GM23338 (cell line): ENCODE measurements around the gene ANKS1B. TPM values are rescaled to one million over a fixed set of nuclear protein-coding genes. Genes with fewer than 3 reads are reported as not detected.
"Not testable (repeated sequence)": the region's sequence is repeated elsewhere in the genome, so short reads cannot be mapped to it uniquely, and the experiment has no call there.

ENCODE experiments used
- ATAC-seq: fragments of 200-7000 bp; cut with Tn5 transposase; 3 replicates; pipeline ENCODE4 v1.9.1; 2020
- DNase-seq: peaks from one replicate; pipeline ENCODE4 v3.0.0-alpha.2; 2015; ENCODE audit warnings: low spot score
- H2AFZ ChIP-seq: fragments of 200-600 bp; sonication (generic); 2 replicates; pipeline ENCODE4 v1.8.0; 2016; ENCODE audit warnings: antibody characterized with exemption, mild to moderate bottlenecking, moderate library complexity
- H3F3A ChIP-seq: fragments of 200-600 bp; sonication (generic); replicated peaks from 2 replicates; pipeline ENCODE4 v1.8.0; 2017; ENCODE audit warnings: antibody characterized with exemption, mixed run types, low read depth
- H3K27ac ChIP-seq: fragments of 200-600 bp; sonication (generic); 2 replicates; pipeline ENCODE4 v1.6.1; 2016; ENCODE audit warnings: low read depth
- H3K27me3 ChIP-seq: fragments of 200-600 bp; sonication (generic); 2 replicates; pipeline ENCODE4 v1.8.0; 2016; ENCODE audit warnings: mild to moderate bottlenecking, mixed run types, moderate library complexity; ENCODE audit not compliant: insufficient read depth
- H3K36me3 ChIP-seq: fragments of 200-600 bp; sonication (generic); 2 replicates; pipeline ENCODE4 v1.8.0; 2016; ENCODE audit warnings: mild to moderate bottlenecking; ENCODE audit not compliant: insufficient read depth
- H3K4me1 ChIP-seq: fragments of 200-600 bp; sonication (generic); 2 replicates; pipeline ENCODE4 v1.8.0; 2016; ENCODE audit warnings: mild to moderate bottlenecking, moderate library complexity; ENCODE audit not compliant: insufficient read depth
- H3K4me2 ChIP-seq: fragments of 200-600 bp; sonication (generic); 2 replicates; pipeline ENCODE4 v1.7.1; 2017; ENCODE audit warnings: mixed run types
- H3K4me3 ChIP-seq: fragments of 200-600 bp; sonication (generic); 2 replicates; pipeline ENCODE4 v1.6.1; 2016; ENCODE audit warnings: mixed run types
- H3K79me2 ChIP-seq: fragments of 200-600 bp; sonication (generic); replicated peaks from 2 replicates; pipeline ENCODE4 v1.8.0; 2017; ENCODE audit warnings: mild to moderate bottlenecking; ENCODE audit not compliant: insufficient read depth
- H3K9me2 ChIP-seq: fragments of 200-600 bp; sonication (generic); 2 replicates; pipeline ENCODE4 v1.8.0; 2017; ENCODE audit not compliant: insufficient read depth
- H4K20me1 ChIP-seq: fragments of 200-600 bp; sonication (generic); replicated peaks from 2 replicates; pipeline ENCODE4 v1.8.0; 2017; ENCODE audit warnings: mild to moderate bottlenecking; ENCODE audit not compliant: insufficient read depth
- H3K27ac Mint-ChIP-seq: 2 replicates; pipeline ENCODE4 v1.8.0; 2020; ENCODE audit warnings: inconsistent platforms, mild to moderate bottlenecking, moderate library complexity, mixed read lengths
- H3K27me3 Mint-ChIP-seq: 3 replicates; pipeline ENCODE4 v1.8.0; 2022; ENCODE audit warnings: low read depth, mild to moderate bottlenecking, moderate library complexity, mixed read lengths, inconsistent platforms; ENCODE audit not compliant: insufficient read depth, poor library complexity
- H3K36me3 Mint-ChIP-seq: 3 replicates; pipeline ENCODE4 v1.8.0; 2021; ENCODE audit warnings: low read depth, mild to moderate bottlenecking, inconsistent platforms, moderate library complexity, mixed read lengths
- H3K4me1 Mint-ChIP-seq: 3 replicates; pipeline ENCODE4 v1.8.0; 2020; ENCODE audit warnings: mild to moderate bottlenecking, inconsistent platforms, mixed read lengths
- H3K4me3 Mint-ChIP-seq: 3 replicates; pipeline ENCODE4 v1.8.0; 2021; ENCODE audit warnings: moderate library complexity, mild to moderate bottlenecking, inconsistent platforms, mixed read lengths
- H3K9me3 Mint-ChIP-seq: 3 replicates; pipeline ENCODE4 v1.8.0; 2020; ENCODE audit warnings: moderate library complexity, mild to moderate bottlenecking, inconsistent platforms, mixed read lengths
- EZH2phosphoT487 ChIP-seq: fragments of 200-600 bp; sonication (generic); IDR thresholded peaks from one replicate; pipeline ENCODE4 v1.8.1; 2018; ENCODE audit warnings: antibody characterized with exemption; ENCODE audit not compliant: unreplicated experiment
- NANOG ChIP-seq: IDR thresholded peaks from 2 replicates; pipeline ENCODE4 v1.6.1; 2016; ENCODE audit warnings: antibody characterized with exemption, borderline replicate concordance
- POLR2AphosphoS5 ChIP-seq: IDR thresholded peaks from 2 replicates; pipeline ENCODE4 v1.6.1; 2016; ENCODE audit warnings: antibody characterized with exemption, low read depth
- ZNF114 ChIP-seq: fragments of 250-450 bp; sonication (Bioruptor Pico); IDR thresholded peaks from 2 replicates; pipeline ENCODE4 v1.5.0; 2020; ENCODE audit warnings: mild to moderate bottlenecking, moderate library complexity
- polyA plus RNA-seq: library from polyadenylated mRNA; unstranded; fragments of >200 nt; fragmentation: Nextera tagmentation; extraction: Ambion mirVana; gene quantifications from 2 replicates; pipeline ENCODE4 v1.2.1, GENCODE V29; 2016
- total RNA-seq: library from RNA; depleted of rRNA; stranded (reverse); fragments of >200 nt; shearing (Covaris generic); gene quantifications from 2 replicates; pipeline ENCODE4 v1.2.3, GENCODE V29; 2014
- TF ChIP-seq, protein P1 (sequence below): fragments of 250-450 bp; sonication (Bioruptor Pico); IDR thresholded peaks from 2 replicates; pipeline ENCODE4 v1.5.0; 2020; ENCODE audit warnings: mild to moderate bottlenecking, moderate library complexity
- TF ChIP-seq, protein P2 (sequence below): IDR thresholded peaks from 2 replicates; pipeline ENCODE4 v1.6.1; 2016; ENCODE audit warnings: antibody characterized with exemption

ANKS1B gene
- total and polyA plus RNA-seq, 2 experiments from 2014 or later = 4.3 to 5.8 TPM

DNA sequence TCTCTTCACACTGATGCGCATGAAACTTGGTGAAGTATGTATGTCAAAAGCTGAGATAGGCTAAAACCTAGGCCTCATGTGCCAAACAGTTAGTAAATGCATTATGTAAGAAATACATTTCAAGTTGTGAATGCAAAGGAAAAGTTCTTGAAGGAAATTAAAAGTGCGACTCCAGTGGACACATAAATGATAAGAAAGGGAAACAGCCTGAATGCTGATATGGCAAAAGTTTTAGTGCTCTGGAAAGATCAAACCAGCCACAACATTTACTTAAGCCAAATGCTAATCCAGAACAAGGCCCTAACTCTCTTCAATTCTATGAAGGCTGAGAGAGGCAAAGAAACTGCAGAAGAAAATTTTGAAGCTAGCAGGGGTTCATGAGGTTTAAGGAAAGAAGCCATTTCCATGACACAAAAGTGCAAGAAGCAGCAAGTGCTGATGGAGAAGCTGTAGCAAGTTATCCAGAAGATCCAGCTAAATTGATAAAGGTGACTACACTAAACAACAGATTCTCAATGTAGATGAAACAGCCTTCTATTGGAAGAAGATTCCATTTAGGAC is 262.9 kb downstream of the ANKS1B start:
- H3K4me1 Mint-ChIP-seq = peaks cover 9% of the 10 kb centered on the region
- no peak for TF ChIP-seq ZNF114
- TF ChIP-seq, protein P1, sequence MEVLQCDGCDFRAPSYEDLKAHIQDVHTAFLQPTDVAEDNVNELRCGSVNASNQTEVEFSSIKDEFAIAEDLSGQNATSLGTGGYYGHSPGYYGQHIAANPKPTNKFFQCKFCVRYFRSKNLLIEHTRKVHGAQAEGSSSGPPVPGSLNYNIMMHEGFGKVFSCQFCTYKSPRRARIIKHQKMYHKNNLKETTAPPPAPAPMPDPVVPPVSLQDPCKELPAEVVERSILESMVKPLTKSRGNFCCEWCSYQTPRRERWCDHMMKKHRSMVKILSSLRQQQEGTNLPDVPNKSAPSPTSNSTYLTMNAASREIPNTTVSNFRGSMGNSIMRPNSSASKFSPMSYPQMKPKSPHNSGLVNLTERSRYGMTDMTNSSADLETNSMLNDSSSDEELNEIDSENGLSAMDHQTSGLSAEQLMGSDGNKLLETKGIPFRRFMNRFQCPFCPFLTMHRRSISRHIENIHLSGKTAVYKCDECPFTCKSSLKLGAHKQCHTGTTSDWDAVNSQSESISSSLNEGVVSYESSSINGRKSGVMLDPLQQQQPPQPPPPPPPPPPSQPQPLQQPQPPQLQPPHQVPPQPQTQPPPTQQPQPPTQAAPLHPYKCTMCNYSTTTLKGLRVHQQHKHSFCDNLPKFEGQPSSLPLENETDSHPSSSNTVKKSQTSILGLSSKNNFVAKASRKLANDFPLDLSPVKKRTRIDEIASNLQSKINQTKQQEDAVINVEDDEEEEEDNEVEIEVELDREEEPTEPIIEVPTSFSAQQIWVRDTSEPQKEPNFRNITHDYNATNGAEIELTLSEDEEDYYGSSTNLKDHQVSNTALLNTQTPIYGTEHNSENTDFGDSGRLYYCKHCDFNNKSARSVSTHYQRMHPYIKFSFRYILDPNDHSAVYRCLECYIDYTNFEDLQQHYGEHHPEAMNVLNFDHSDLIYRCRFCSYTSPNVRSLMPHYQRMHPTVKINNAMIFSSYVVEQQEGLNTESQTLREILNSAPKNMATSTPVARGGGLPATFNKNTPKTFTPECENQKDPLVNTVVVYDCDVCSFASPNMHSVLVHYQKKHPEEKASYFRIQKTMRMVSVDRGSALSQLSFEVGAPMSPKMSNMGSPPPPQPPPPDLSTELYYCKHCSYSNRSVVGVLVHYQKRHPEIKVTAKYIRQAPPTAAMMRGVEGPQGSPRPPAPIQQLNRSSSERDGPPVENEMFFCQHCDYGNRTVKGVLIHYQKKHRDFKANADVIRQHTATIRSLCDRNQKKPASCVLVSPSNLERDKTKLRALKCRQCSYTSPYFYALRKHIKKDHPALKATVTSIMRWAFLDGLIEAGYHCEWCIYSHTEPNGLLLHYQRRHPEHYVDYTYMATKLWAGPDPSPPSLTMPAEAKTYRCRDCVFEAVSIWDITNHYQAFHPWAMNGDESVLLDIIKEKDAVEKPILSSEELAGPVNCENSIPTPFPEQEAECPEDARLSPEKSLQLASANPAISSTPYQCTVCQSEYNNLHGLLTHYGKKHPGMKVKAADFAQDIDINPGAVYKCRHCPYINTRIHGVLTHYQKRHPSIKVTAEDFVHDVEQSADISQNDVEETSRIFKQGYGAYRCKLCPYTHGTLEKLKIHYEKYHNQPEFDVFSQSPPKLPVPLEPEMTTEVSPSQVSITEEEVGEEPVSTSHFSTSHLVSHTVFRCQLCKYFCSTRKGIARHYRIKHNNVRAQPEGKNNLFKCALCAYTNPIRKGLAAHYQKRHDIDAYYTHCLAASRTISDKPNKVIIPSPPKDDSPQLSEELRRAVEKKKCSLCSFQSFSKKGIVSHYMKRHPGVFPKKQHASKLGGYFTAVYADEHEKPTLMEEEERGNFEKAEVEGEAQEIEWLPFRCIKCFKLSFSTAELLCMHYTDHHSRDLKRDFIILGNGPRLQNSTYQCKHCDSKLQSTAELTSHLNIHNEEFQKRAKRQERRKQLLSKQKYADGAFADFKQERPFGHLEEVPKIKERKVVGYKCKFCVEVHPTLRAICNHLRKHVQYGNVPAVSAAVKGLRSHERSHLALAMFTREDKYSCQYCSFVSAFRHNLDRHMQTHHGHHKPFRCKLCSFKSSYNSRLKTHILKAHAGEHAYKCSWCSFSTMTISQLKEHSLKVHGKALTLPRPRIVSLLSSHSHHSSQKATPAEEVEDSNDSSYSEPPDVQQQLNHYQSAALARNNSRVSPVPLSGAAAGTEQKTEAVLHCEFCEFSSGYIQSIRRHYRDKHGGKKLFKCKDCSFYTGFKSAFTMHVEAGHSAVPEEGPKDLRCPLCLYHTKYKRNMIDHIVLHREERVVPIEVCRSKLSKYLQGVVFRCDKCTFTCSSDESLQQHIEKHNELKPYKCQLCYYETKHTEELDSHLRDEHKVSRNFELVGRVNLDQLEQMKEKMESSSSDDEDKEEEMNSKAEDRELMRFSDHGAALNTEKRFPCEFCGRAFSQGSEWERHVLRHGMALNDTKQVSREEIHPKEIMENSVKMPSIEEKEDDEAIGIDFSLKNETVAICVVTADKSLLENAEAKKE (CRISPR knock-in tag) = no peak
- TF ChIP-seq NANOG = no peak
- TF ChIP-seq, protein P2, sequence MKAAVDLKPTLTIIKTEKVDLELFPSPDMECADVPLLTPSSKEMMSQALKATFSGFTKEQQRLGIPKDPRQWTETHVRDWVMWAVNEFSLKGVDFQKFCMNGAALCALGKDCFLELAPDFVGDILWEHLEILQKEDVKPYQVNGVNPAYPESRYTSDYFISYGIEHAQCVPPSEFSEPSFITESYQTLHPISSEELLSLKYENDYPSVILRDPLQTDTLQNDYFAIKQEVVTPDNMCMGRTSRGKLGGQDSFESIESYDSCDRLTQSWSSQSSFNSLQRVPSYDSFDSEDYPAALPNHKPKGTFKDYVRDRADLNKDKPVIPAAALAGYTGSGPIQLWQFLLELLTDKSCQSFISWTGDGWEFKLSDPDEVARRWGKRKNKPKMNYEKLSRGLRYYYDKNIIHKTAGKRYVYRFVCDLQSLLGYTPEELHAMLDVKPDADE = no peak
- no peak for TF ChIP-seq EZH2phosphoT487
- TF ChIP-seq POLR2AphosphoS5 = no peak
- no peak overlapping the region for H3K4me3 Mint-ChIP-seq
- H3K4me3 ChIP-seq = no peak overlapping the region
- H3K36me3 ChIP-seq = no peaks in the 10 kb centered on the region
- H3K4me1 ChIP-seq = peaks cover 25% of the 10 kb centered on the region
- no peak overlapping the region for H3K27ac Mint-ChIP-seq
- H3F3A ChIP-seq = no peaks in the 10 kb centered on the region
- H3K27ac ChIP-seq = peak overlapping the region; percentile 23
- no peak for DNase-seq
- peaks cover 10% of the 10 kb centered on the region; the same call in 2 of the 3 replicates for H3K9me3 Mint-ChIP-seq
- H4K20me1 ChIP-seq = no peaks in the 10 kb centered on the region
- H3K27me3 Mint-ChIP-seq = peaks cover 3% of the 10 kb centered on the region
- no peaks in the 10 kb centered on the region for H3K27me3 ChIP-seq
- ATAC-seq = no peak
- H2AFZ ChIP-seq = no peak overlapping the region
- H3K36me3 Mint-ChIP-seq = peaks cover 14% of the 10 kb centered on the region; the same call in 1 of the 3 replicates
- peak overlapping the region; percentile 64; the same call in 1 of the 2 replicates for H3K4me2 ChIP-seq
- no peaks in the 10 kb centered on the region for H3K79me2 ChIP-seq
- peaks cover 14% of the 10 kb centered on the region; the same call in 1 of the 2 replicates for H3K9me2 ChIP-seq

DNA sequence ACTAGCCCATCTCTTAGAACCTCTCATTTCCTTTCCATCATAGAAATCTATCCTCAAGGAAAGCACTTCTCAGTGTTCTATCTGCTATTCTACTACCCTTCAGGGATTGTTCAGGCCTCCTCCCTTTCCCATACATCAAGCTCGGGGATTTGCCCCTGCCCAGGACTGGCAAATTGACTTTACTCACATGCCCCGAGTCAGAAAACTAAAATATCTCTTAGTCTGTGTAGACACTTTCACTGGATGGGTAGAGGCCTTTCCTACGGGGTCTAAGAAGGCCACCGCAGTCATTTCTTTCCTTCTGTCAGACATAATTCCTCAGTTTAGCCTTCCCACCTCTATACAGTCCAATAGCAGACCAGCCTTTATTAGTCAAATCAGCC is 264.7 kb downstream of the ANKS1B start:
- H3K27ac Mint-ChIP-seq, H3K36me3 ChIP-seq, H2AFZ ChIP-seq, H3K4me3 ChIP-seq, H3K4me2 ChIP-seq, ATAC-seq, H3F3A ChIP-seq, H3K9me3 Mint-ChIP-seq, H4K20me1 ChIP-seq, H3K27me3 Mint-ChIP-seq, H3K79me2 ChIP-seq, H3K27ac ChIP-seq, H3K27me3 ChIP-seq, DNase-seq, H3K4me3 Mint-ChIP-seq: not testable (repeated sequence)
- Histone ChIP-seq H3K4me1 (peaks cover 25% of the 10 kb centered on the region), H3K9me2 (peaks cover 14% of the 10 kb centered on the region; the same call in 1 of the 2 replicates)
- Mint-ChIP-seq H3K4me1 (peaks cover 16% of the 10 kb centered on the region), H3K36me3 (peaks cover 20% of the 10 kb centered on the region; the same call in 1 of the 3 replicates)

DNA sequence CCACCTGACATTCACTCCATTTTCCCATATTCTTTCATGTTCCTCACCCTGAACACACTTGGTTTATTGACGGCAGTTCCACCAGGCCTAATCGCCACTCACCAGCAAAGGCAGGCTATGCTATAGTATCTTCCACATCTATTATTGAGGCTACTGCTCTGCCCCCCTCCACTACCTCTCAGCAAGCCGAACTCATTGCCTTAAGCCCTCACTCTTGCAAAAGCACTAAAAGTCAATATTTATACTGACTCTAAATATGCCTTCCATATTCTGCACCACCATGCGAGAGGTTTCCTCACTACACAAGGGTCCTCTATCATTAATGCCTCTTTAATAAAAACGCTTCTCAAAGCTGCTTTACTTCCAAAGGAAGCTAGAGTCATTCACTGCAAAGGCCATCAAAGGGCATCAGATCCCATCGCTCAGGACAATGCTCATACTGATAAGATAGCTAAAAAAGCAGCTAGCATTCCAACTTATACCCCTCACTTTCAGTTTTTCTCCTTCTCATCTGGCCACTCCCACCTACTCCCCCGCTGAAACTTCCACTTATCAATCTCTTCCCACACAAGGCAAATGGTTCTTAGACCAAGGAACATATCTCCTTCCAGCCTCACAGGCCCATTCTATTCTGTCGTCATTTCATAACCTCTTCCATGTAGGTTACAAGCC is 265.2 kb downstream of the ANKS1B start:
- not testable (repeated sequence) for H3F3A ChIP-seq, H3K27me3 Mint-ChIP-seq, H3K27me3 ChIP-seq, DNase-seq, H3K4me3 ChIP-seq, H3K4me2 ChIP-seq, H3K27ac Mint-ChIP-seq, H3K9me3 Mint-ChIP-seq, H3K36me3 ChIP-seq, H3K4me3 Mint-ChIP-seq, ATAC-seq, H3K27ac ChIP-seq, H2AFZ ChIP-seq, H3K79me2 ChIP-seq, H4K20me1 ChIP-seq
- Mint-ChIP-seq H3K4me1 (peaks cover 16% of the 10 kb centered on the region), H3K36me3 (peaks cover 20% of the 10 kb centered on the region; the same call in 2 of the 3 replicates)
- Histone ChIP-seq H3K9me2 (peaks cover 14% of the 10 kb centered on the region; the same call in 1 of the 2 replicates), H3K4me1 (peaks cover 25% of the 10 kb centered on the region)
